Duodenal mucosa (tissue), 2 donors: ENCODE results near the gene NSDHL.
"Not testable (repeated sequence)": the region's sequence is repeated elsewhere in the genome, so short reads cannot be mapped to it uniquely, and the experiment has no call there.

Experiments used
- H3K27ac ChIP-seq: one replicate; pipeline ENCODE4 v1.7.0; 2013; ENCODE audit warnings: low read depth, low read length
- H3K27me3 ChIP-seq, 2 donors: one replicate each; pipeline ENCODE4 v1.7.0; 2013; ENCODE audit warnings: low read length in 2 of 2, control low read depth in 1 of 2; ENCODE audit not compliant: insufficient read depth in 2 of 2, control insufficient read depth in 1 of 2
- H3K36me3 ChIP-seq, 2 donors: one replicate each; pipeline ENCODE4 v1.7.0; 2013; ENCODE audit warnings: low read length in 2 of 2, control low read depth in 1 of 2; ENCODE audit not compliant: insufficient read depth in 2 of 2, control insufficient read depth in 1 of 2
- H3K4me1 ChIP-seq, 2 donors: one replicate each; pipeline ENCODE4 v1.7.0; 2013; ENCODE audit warnings: low read length in 2 of 2, control low read depth in 1 of 2; ENCODE audit not compliant: insufficient read depth in 2 of 2, control insufficient read depth in 1 of 2
- H3K4me3 ChIP-seq, 2 donors: one replicate each; pipeline ENCODE4 v1.7.0; 2013; ENCODE audit warnings: low read length in 2 of 2, low read depth in 1 of 2
- H3K9ac ChIP-seq, 2 donors: one replicate each; pipeline ENCODE4 v1.7.0; 2013; ENCODE audit warnings: low read length in 2 of 2, low read depth in 1 of 2
- H3K9me3 ChIP-seq, 2 donors: one replicate each; pipeline ENCODE4 v1.7.0; 2013; ENCODE audit warnings: low read length in 2 of 2, control low read depth in 1 of 2; ENCODE audit not compliant: control insufficient read depth in 1 of 2

NSDHL gene

GRCh38 chrX:152910018-152910417, 79.2 kb downstream of the NSDHL start:
- H3K27ac ChIP-seq, H3K4me3 ChIP-seq, H3K27me3 ChIP-seq, H3K9ac ChIP-seq, H3K9me3 ChIP-seq, H3K36me3 ChIP-seq, H3K4me1 ChIP-seq: not testable (repeated sequence)

GRCh38 chrX:152912106-152912505, 81.2 kb downstream of the NSDHL start:
- H3K4me1 ChIP-seq = no peaks in the 10 kb centered on the region
- H3K9me3 ChIP-seq = no peaks in the 10 kb centered on the region
- H3K4me3 ChIP-seq = no peak overlapping the region
- no peaks in the 10 kb centered on the region for H3K27me3 ChIP-seq
- H3K27ac ChIP-seq = no peak overlapping the region
- no peaks in the 10 kb centered on the region for H3K36me3 ChIP-seq
- no peak overlapping the region for H3K9ac ChIP-seq

- Histone ChIP-seq H3K4me1 (peaks cover 0 to 2% of the 10 kb centered on the region in 2 donors), H3K9me3 (no peaks in the 10 kb centered on the region)
Observed at GRCh38 chrX:152912641-152913040, 81.8 kb downstream of the NSDHL start.

GRCh38 chrX:152913346-152913745, 82.5 kb downstream of the NSDHL start:
- Histone ChIP-seq H3K27me3 (no peaks in the 10 kb centered on the region), H3K27ac (no peak overlapping the region), H3K9ac (no peak overlapping the region), H3K4me3 (no peak overlapping the region), H3K4me1 (peaks cover 0 to 3% of the 10 kb centered on the region in 2 donors), H3K9me3 (no peaks in the 10 kb centered on the region), H3K36me3 (no peaks in the 10 kb centered on the region)

More at GRCh38 chrX:152912641-152913040, 81.8 kb downstream of the NSDHL start:
- Histone ChIP-seq H3K9ac (no peak overlapping the region), H3K27me3 (no peaks in the 10 kb centered on the region), H3K27ac (no peak overlapping the region), H3K4me3 (no peak overlapping the region), H3K36me3 (no peaks in the 10 kb centered on the region)

- H3K9ac ChIP-seq = no peak overlapping the region
- no peaks in the 10 kb centered on the region for H3K9me3 ChIP-seq
- no peak overlapping the region for H3K27ac ChIP-seq
- no peak overlapping the region for H3K4me3 ChIP-seq
- H3K27me3 ChIP-seq = no peaks in the 10 kb centered on the region
- no peaks in the 10 kb centered on the region for H3K36me3 ChIP-seq
- H3K4me1 ChIP-seq = peaks cover 0 to 3% of the 10 kb centered on the region in 2 donors
Observed at GRCh38 chrX:152913910-152914309, 83.0 kb downstream of the NSDHL start.

GRCh38 chrX:152915541-152916241, 84.8 kb downstream of the NSDHL start:
- H3K4me1 ChIP-seq = peaks cover 0 to 3% of the 10 kb centered on the region in 2 donors
- no peak overlapping the region for H3K4me3 ChIP-seq
- H3K27me3 ChIP-seq = no peaks in the 10 kb centered on the region
- no peaks in the 10 kb centered on the region for H3K9me3 ChIP-seq
- no peaks in the 10 kb centered on the region for H3K36me3 ChIP-seq
- no peak overlapping the region for H3K9ac ChIP-seq
- H3K27ac ChIP-seq = no peak overlapping the region

- Histone ChIP-seq H3K36me3 (no peaks in the 10 kb centered on the region), H3K27ac (no peak overlapping the region), H3K4me3 (no peak overlapping the region), H3K4me1 (peaks cover 0 to 3% of the 10 kb centered on the region in 2 donors), H3K9me3 (no peaks in the 10 kb centered on the region), H3K27me3 (no peaks in the 10 kb centered on the region), H3K9ac (no peak overlapping the region)
Observed at GRCh38 chrX:152917656-152918579, 87.1 kb downstream of the NSDHL start.

- Histone ChIP-seq H3K9me3 (no peaks in the 10 kb centered on the region), H3K4me1 (peaks cover 0 to 3% of the 10 kb centered on the region in 2 donors), H3K27me3 (no peaks in the 10 kb centered on the region), H3K36me3 (no peaks in the 10 kb centered on the region), H3K9ac (no peak overlapping the region), H3K27ac (no peak overlapping the region), H3K4me3 (no peak overlapping the region)
Observed at GRCh38 chrX:152918707-152919106, 87.8 kb downstream of the NSDHL start.
